GM19023 (cell line): ENCODE results near the gene TSPYL4.
A peak's percentile ranks its signal among the peaks of the same experiment; 100 is the strongest.
"Not testable (repeated sequence)": the region's sequence is repeated elsewhere in the genome, so short reads cannot be mapped to it uniquely, and the experiment has no call there.

ENCODE experiments used
- ATAC-seq: cut with Tn5 transposase; IDR thresholded peaks from one replicate; pipeline ENCODE4 v1.9.1; 2021; ENCODE audit warnings: mild to moderate bottlenecking, moderate library complexity; ENCODE audit not compliant: unreplicated experiment

TSPYL4 gene

GRCh38 chr6:116253505-116254296 is at the start of gene TSPYL4:
TSS of gene TSPYL4 (minus strand) at chr6:116254075. CDS start at chr6:116254008, 67 bp downstream.
- peak; percentile 100 for ATAC-seq

- ATAC-seq: no peak
Observed at GRCh38 chr6:116301104-116301503, 47.2 kb upstream of the TSPYL4 start.

GRCh38 chr6:116300566-116300965 is 46.7 kb upstream of the TSPYL4 start:
- no peak for ATAC-seq

- no peak for ATAC-seq
Observed at GRCh38 chr6:116298973-116299372, 45.1 kb upstream of the TSPYL4 start.

- no peak for ATAC-seq
Observed at GRCh38 chr6:116298273-116298672, 44.4 kb upstream of the TSPYL4 start.

- no peak for ATAC-seq
Observed at GRCh38 chr6:116292553-116292952, 38.7 kb upstream of the TSPYL4 start.

GRCh38 chr6:116291701-116292396 is 38.0 kb upstream of the TSPYL4 start:
- ATAC-seq: no peak

GRCh38 chr6:116290799-116291198 is 36.9 kb upstream of the TSPYL4 start:
- ATAC-seq: no peak

- no peak for ATAC-seq
Observed at GRCh38 chr6:116289876-116290275, 36.0 kb upstream of the TSPYL4 start.

GRCh38 chr6:116287689-116288282 is 33.9 kb upstream of the TSPYL4 start:
- no peak for ATAC-seq

GRCh38 chr6:116286773-116287358 is 33.0 kb upstream of the TSPYL4 start:
- ATAC-seq: no peak

GRCh38 chr6:116284984-116285383 is 31.1 kb upstream of the TSPYL4 start:
- not testable (repeated sequence) for ATAC-seq

GRCh38 chr6:116283191-116283590 is 29.3 kb upstream of the TSPYL4 start:
- no peak for ATAC-seq

- ATAC-seq: no peak
Observed at GRCh38 chr6:116282698-116283097, 28.8 kb upstream of the TSPYL4 start.

- no peak for ATAC-seq
Observed at GRCh38 chr6:116280933-116281316, 27.1 kb upstream of the TSPYL4 start.

GRCh38 chr6:116280161-116280932 is 26.5 kb upstream of the TSPYL4 start:
- no peak for ATAC-seq

- ATAC-seq: peak; percentile 96
Observed at GRCh38 chr6:116279232-116280160, 25.6 kb upstream of the TSPYL4 start, which contains the start of gene TSPYL1. TSS of gene TSPYL1 (minus strand) at chr6:116279930. CDS start at chr6:116279830, 100 bp downstream.

- no peak for ATAC-seq
Observed at GRCh38 chr6:116278854-116279231, 25.0 kb upstream of the TSPYL4 start.

- no peak for ATAC-seq
Observed at GRCh38 chr6:116278481-116278829, 24.6 kb upstream of the TSPYL4 start.

- ATAC-seq: no peak
Observed at GRCh38 chr6:116277124-116277523, 23.2 kb upstream of the TSPYL4 start.
